ENCODE measurements around the gene TICRR.

The TICRR gene

GRCh38 chr15:89652131-89652530 lies 76.9 kb downstream of the TICRR start:
- TF ChIP-seq CTCF (IDR thresholded peaks at IDR 0.05) = no peak
- H3K9me3 ChIP-seq = no peaks in the 10 kb centered on the region
- H3K4me1 ChIP-seq (ENCODE audit: control insufficient read depth in 1 of 2, insufficient read depth in 1 of 2, low read depth in 1 of 2, low read length in 1 of 2) = peaks cover 0 to 14% of the 10 kb centered on the region in 2 experiments
- H3K36me3 ChIP-seq = no peaks in the 10 kb centered on the region
- H3K27me3 ChIP-seq = peaks cover 57% of the 10 kb centered on the region
- no peak overlapping the region for H3K4me3 ChIP-seq (ENCODE audit: low read depth in 1 of 2, low read length in 1 of 2)
- H3K27ac ChIP-seq = no peak overlapping the region

DNA sequence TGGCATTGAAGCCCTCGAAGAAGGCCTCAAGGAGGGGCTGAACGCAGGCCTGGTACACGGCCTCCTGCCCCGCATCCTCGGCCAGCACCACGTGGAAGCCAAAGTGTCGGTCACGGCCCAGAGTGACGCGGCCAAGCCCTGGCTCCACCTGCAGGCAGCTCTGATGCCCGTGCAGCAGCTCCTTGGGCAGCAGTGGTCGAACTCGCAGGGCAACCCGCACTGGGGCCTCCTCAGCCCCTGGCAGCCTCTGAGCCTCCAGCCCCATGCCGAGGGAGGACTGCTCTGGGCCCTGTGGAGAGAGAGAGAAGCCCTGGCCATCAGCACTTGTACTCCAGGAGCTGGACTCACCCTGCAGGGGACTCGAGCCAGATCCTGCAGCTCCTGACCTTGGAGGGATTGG lies 77.4 kb downstream of the TICRR start:
- Histone ChIP-seq H3K9me3 (no peaks in the 10 kb centered on the region), H3K27me3 (peaks cover 62% of the 10 kb centered on the region), H3K36me3 (no peaks in the 10 kb centered on the region), H3K4me3 (ENCODE audit: low read depth in 1 of 2, low read length in 1 of 2) (no peak overlapping the region), H3K27ac (no peak overlapping the region), H3K4me1 (ENCODE audit: control insufficient read depth in 1 of 2, insufficient read depth in 1 of 2, low read depth in 1 of 2, low read length in 1 of 2) (peaks cover 0 to 14% of the 10 kb centered on the region in 2 experiments)
- no peak for TF ChIP-seq CTCF (IDR thresholded peaks at IDR 0.05)

DNA sequence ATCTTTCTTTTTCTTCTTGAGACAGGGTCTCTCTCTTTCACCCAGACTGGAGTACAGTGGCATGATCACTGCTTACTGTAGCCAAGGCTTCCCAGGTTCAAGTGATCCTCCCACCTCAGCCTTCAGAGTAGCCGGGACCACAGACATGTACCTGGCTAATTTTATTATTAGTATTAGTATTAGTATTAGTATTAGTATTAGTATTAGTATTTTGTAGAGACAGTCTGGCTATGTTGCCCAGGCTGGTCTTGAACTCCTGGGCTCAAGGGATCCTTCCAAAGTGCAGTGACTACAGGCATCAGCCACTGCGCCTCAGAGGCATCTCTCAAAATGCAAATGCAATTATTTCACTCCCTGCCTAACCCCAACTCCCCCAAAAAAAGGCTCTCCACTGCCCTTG lies 78.3 kb downstream of the TICRR start:
- peaks cover 0 to 14% of the 10 kb centered on the region in 2 experiments for H3K4me1 ChIP-seq (ENCODE audit: control insufficient read depth in 1 of 2, insufficient read depth in 1 of 2, low read depth in 1 of 2, low read length in 1 of 2)
- peaks cover 71% of the 10 kb centered on the region for H3K27me3 ChIP-seq
- no peak overlapping the region for H3K27ac ChIP-seq
- H3K36me3 ChIP-seq = no peaks in the 10 kb centered on the region
- no peaks in the 10 kb centered on the region for H3K9me3 ChIP-seq
- TF ChIP-seq CTCF (IDR thresholded peaks at IDR 0.05) = no peak
- H3K4me3 ChIP-seq (ENCODE audit: low read depth in 1 of 2, low read length in 1 of 2) = no peak overlapping the region

DNA sequence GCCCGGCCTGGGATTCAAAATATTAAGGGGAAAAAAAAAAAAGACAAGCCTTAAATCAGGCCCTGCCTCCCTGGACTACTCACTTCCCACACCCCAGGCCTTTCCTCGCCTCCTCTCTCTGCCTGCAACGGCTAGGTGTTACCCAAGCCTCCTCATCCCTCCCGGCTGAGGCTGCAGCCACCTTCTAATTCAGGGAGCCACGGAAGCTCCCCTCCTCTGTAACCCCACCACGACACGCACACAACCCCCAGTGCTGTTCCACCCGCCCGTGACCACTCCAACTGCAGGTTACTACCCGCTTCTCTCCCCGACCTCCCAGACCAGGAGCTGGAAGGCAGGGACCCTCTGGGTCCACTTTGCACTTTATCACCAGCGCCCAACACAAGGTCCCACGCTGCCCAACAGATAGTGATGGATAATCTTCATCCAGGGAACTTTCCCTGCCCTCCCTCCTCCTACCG lies 79.1 kb downstream of the TICRR start:
- peaks cover 73% of the 10 kb centered on the region for H3K27me3 ChIP-seq
- no peaks in the 10 kb centered on the region for H3K9me3 ChIP-seq
- peaks cover 0 to 14% of the 10 kb centered on the region in 2 experiments for H3K4me1 ChIP-seq (ENCODE audit: control insufficient read depth in 1 of 2, insufficient read depth in 1 of 2, low read depth in 1 of 2, low read length in 1 of 2)
- no peak overlapping the region for H3K27ac ChIP-seq
- TF ChIP-seq CTCF (IDR thresholded peaks at IDR 0.05) = no peak
- H3K4me3 ChIP-seq (ENCODE audit: low read depth in 1 of 2, low read length in 1 of 2) = no peak overlapping the region
- H3K36me3 ChIP-seq = no peaks in the 10 kb centered on the region

GRCh38 chr15:89654847-89655805 lies 79.9 kb downstream of the TICRR start, which contains the start of gene KIF7:
Gene KIF7 (minus strand): TSS chr15:89655467. CDS start chr15:89652930, 2,537 bp downstream.
- H3K4me1 ChIP-seq (ENCODE audit: control insufficient read depth in 1 of 2, insufficient read depth in 1 of 2, low read depth in 1 of 2, low read length in 1 of 2) = peaks cover 0 to 14% of the 10 kb centered on the region in 2 experiments
- no peak within 1 kb of the TSS for H3K4me3 ChIP-seq (ENCODE audit: low read depth in 1 of 2, low read length in 1 of 2)
- no peak for TF ChIP-seq CTCF (IDR thresholded peaks at IDR 0.05)
- H3K27ac ChIP-seq = no peak within 1 kb of the TSS
- H3K27me3 ChIP-seq = peaks cover 81% of the 10 kb centered on the region
- H3K36me3 ChIP-seq = no peaks in the 10 kb centered on the region
- H3K9me3 ChIP-seq = no peaks in the 10 kb centered on the region

Measured in neutrophil (primary cell).